Measurements from ENCODE around the gene CRP.

Gene CRP

GRCh38 chr1:159669338-159669737 is 45.1 kb downstream of the CRP start:
- H3K4me2 ChIP-seq (ENCODE audit: low read length) = no peak overlapping the region
- H3K9ac ChIP-seq = no peak overlapping the region
- H3K27ac ChIP-seq = no peak overlapping the region
- no peak for TF ChIP-seq CTCF (IDR thresholded peaks at IDR 0.05)
- no peaks in the 10 kb centered on the region for H3K27me3 ChIP-seq (ENCODE audit: control insufficient read depth, insufficient read depth, low read length)
- no peaks in the 10 kb centered on the region for H3K36me3 ChIP-seq (ENCODE audit: control insufficient read depth, insufficient read depth, low read length)
- no peak overlapping the region for H2AFZ ChIP-seq
- no peaks in the 10 kb centered on the region for H3K9me3 ChIP-seq (ENCODE audit: control insufficient read depth, low read length)
- H3K79me2 ChIP-seq = no peaks in the 10 kb centered on the region
- H3K4me1 ChIP-seq = no peaks in the 10 kb centered on the region
- H3K4me3 ChIP-seq (ENCODE audit: low read depth, low read length) = no peak overlapping the region

- no peaks in the 10 kb centered on the region for H3K9me3 ChIP-seq (ENCODE audit: control insufficient read depth, low read length)
- no peak overlapping the region for H3K9ac ChIP-seq
- H2AFZ ChIP-seq = no peak overlapping the region
- H3K27ac ChIP-seq = no peak overlapping the region
- no peaks in the 10 kb centered on the region for H3K27me3 ChIP-seq (ENCODE audit: control insufficient read depth, insufficient read depth, low read length)
- no peak overlapping the region for H3K4me3 ChIP-seq (ENCODE audit: low read depth, low read length)
- TF ChIP-seq CTCF (IDR thresholded peaks at IDR 0.05) = no peak
- H3K36me3 ChIP-seq (ENCODE audit: control insufficient read depth, insufficient read depth, low read length) = no peaks in the 10 kb centered on the region
- H3K4me1 ChIP-seq = no peaks in the 10 kb centered on the region
- H3K4me2 ChIP-seq (ENCODE audit: low read length) = no peak overlapping the region
- no peaks in the 10 kb centered on the region for H3K79me2 ChIP-seq
Observed at GRCh38 chr1:159668739-159669138, 45.6 kb downstream of the CRP start.

- no peak overlapping the region for H3K4me2 ChIP-seq (ENCODE audit: low read length)
- no peaks in the 10 kb centered on the region for H3K4me1 ChIP-seq
- no peaks in the 10 kb centered on the region for H3K36me3 ChIP-seq (ENCODE audit: control insufficient read depth, insufficient read depth, low read length)
- H3K79me2 ChIP-seq = no peaks in the 10 kb centered on the region
- H3K9ac ChIP-seq = no peak overlapping the region
- no peak overlapping the region for H2AFZ ChIP-seq
- no peaks in the 10 kb centered on the region for H3K27me3 ChIP-seq (ENCODE audit: control insufficient read depth, insufficient read depth, low read length)
- no peak overlapping the region for H3K4me3 ChIP-seq (ENCODE audit: low read depth, low read length)
- TF ChIP-seq CTCF (IDR thresholded peaks at IDR 0.05) = no peak
- H3K27ac ChIP-seq = no peak overlapping the region
- no peaks in the 10 kb centered on the region for H3K9me3 ChIP-seq (ENCODE audit: control insufficient read depth, low read length)
Observed at GRCh38 chr1:159664247-159664646, 50.1 kb downstream of the CRP start.

GRCh38 chr1:159663552-159663951 is 50.8 kb downstream of the CRP start:
- Histone ChIP-seq H2AFZ (no peak overlapping the region), H3K4me2 (ENCODE audit: low read length) (no peak overlapping the region), H3K4me1 (no peaks in the 10 kb centered on the region), H3K79me2 (no peaks in the 10 kb centered on the region), H3K9ac (no peak overlapping the region), H3K27ac (no peak overlapping the region), H3K9me3 (ENCODE audit: control insufficient read depth, low read length) (no peaks in the 10 kb centered on the region), H3K36me3 (ENCODE audit: control insufficient read depth, insufficient read depth, low read length) (no peaks in the 10 kb centered on the region), H3K4me3 (ENCODE audit: low read depth, low read length) (no peak overlapping the region), H3K27me3 (ENCODE audit: control insufficient read depth, insufficient read depth, low read length) (no peaks in the 10 kb centered on the region)
- TF ChIP-seq CTCF (IDR thresholded peaks at IDR 0.05) = no peak
